Measurements from ENCODE around the gene HYAL4. TPM values are rescaled to one million over a fixed set of nuclear protein-coding genes. Genes with fewer than 3 reads are reported as not detected.
A peak's percentile ranks its signal among the peaks of the same experiment; 100 is the strongest.

Gene HYAL4
- total RNA-seq (not detected), polyA plus RNA-seq (under 1 TPM in 1 of 3 donors, not detected in 2; 0.78 TPM)
- long read RNA-seq, donor 1 = 0 reads
- long read RNA-seq, donor 2 = 0 reads
- long read RNA-seq, donor 3 = 0 reads
- long read RNA-seq, donor 4 = 0 reads
- long read RNA-seq, donor 5 = 0 reads
- long read RNA-seq, donor 6 = 0 reads
- long read RNA-seq, donor 7 = 0 reads
- long read RNA-seq, donor 8 = 0 reads
- long read RNA-seq, donor 9 = 0 reads
- long read RNA-seq, donor 10 = 0 reads

- TF ChIP-seq POLR2A (IDR thresholded peaks at IDR 0.05) (no peak), POLR2AphosphoS5 (IDR thresholded peaks at IDR 0.05) (no peak), CTCF (IDR thresholded peaks at IDR 0.05) (no peak), EP300 (IDR thresholded peaks at IDR 0.05) (no peak)
- Histone ChIP-seq H3K27me3 (no peaks in the 10 kb centered on the region), H3K36me3 (no peaks in the 10 kb centered on the region), H3K27ac (no peak within 1 kb of the TSS), H3K4me3 (no peak within 1 kb of the TSS), H3K4me1 (peaks cover 0 to 8% (median 0%) of the 10 kb centered on the region in 4 donors), H3K9me3 (no peaks in the 10 kb centered on the region)
- peak in 1 of 2 donors; percentile 23 for DNase-seq
- intact Hi-C loops (cut with DNase I; ENCODE audit: low total_unique reads) = no loop called here
- WGBS, 5 donors = 32 to 60% (median 52%) methylated on average over 11 of the region's 11 CpGs
These were observed at the start of gene HYAL4 for GRCh38 chr7:123844712-123845219. Gene HYAL4 (plus strand): TSS chr7:123845169. CDS start chr7:123868274, 23,105 bp downstream.

- no peak overlapping the region for H3K4me3 ChIP-seq
- WGBS, 5 donors = 50 to 77% (median 56%) methylated on average over 1 of the region's 1 CpG
- H3K9me3 ChIP-seq = no peaks in the 10 kb centered on the region
- no peaks in the 10 kb centered on the region for H3K36me3 ChIP-seq
- no peak for TF ChIP-seq POLR2AphosphoS5 (IDR thresholded peaks at IDR 0.05)
- TF ChIP-seq POLR2A (IDR thresholded peaks at IDR 0.05) = no peak
- no peak for TF ChIP-seq CTCF (IDR thresholded peaks at IDR 0.05)
- no peak for TF ChIP-seq EP300 (IDR thresholded peaks at IDR 0.05)
- DNase-seq = no peak
- H3K27me3 ChIP-seq = no peaks in the 10 kb centered on the region
- H3K4me1 ChIP-seq = peaks cover 0 to 10% (median 2%) of the 10 kb centered on the region in 4 donors
- intact Hi-C loops (cut with DNase I; ENCODE audit: low total_unique reads) = loop anchor here (10.0 kb wide), 1 partner anchor 69 kb away; no protein-coding TSS in a partner anchor
- H3K27ac ChIP-seq = no peak overlapping the region
These were observed 49.1 kb upstream of the HYAL4 start for GRCh38 chr7:123795917-123796316.

- Histone ChIP-seq H3K9me3 (no peaks in the 10 kb centered on the region), H3K4me3 (no peak overlapping the region), H3K4me1 (peaks cover 0 to 10% (median 2%) of the 10 kb centered on the region in 4 donors), H3K27ac (no peak overlapping the region), H3K27me3 (no peaks in the 10 kb centered on the region), H3K36me3 (no peaks in the 10 kb centered on the region)
- TF ChIP-seq POLR2A (IDR thresholded peaks at IDR 0.05) (no peak), EP300 (IDR thresholded peaks at IDR 0.05) (no peak), CTCF (IDR thresholded peaks at IDR 0.05) (no peak), POLR2AphosphoS5 (IDR thresholded peaks at IDR 0.05) (no peak)
- 45 to 76% (median 59%) methylated on average over 1 of the region's 1 CpG for WGBS, 5 donors
- intact Hi-C loops (cut with DNase I; ENCODE audit: low total_unique reads) = loop anchor here (10.0 kb wide), 1 partner anchor 68 kb away; no protein-coding TSS in a partner anchor
- no peak for DNase-seq
These were observed 48.4 kb upstream of the HYAL4 start for GRCh38 chr7:123796568-123796967.

GRCh38 chr7:123797673-123798531 is 47.1 kb upstream of the HYAL4 start:
- peak overlapping the region in 4 of 5 donors; percentile 52 to 77 (median 61) for H3K27ac ChIP-seq
- no peaks in the 10 kb centered on the region for H3K9me3 ChIP-seq
- H3K36me3 ChIP-seq = no peaks in the 10 kb centered on the region
- H3K4me3 ChIP-seq = peak overlapping the region in 2 of 4 donors; percentile 20 to 21
- H3K4me1 ChIP-seq = peaks cover 0 to 10% (median 2%) of the 10 kb centered on the region in 4 donors
- WGBS, 5 donors = 20 to 37% (median 32%) methylated on average over 2 of the region's 2 CpGs
- TF ChIP-seq CTCF (IDR thresholded peaks at IDR 0.05) (peak in 4 of 7 experiments; percentile 43 to 71 (median 49)), POLR2A (IDR thresholded peaks at IDR 0.05) (no peak), EP300 (IDR thresholded peaks at IDR 0.05) (no peak), POLR2AphosphoS5 (IDR thresholded peaks at IDR 0.05) (peak in 2 of 3 donors; percentile 44 to 78)
- intact Hi-C loops (cut with DNase I; ENCODE audit: low total_unique reads) = loop anchor here (10.0 kb wide), 1 partner anchor 67 kb away; no protein-coding TSS in a partner anchor
- peak in 1 of 2 donors; percentile 89 for DNase-seq
- H3K27me3 ChIP-seq = no peaks in the 10 kb centered on the region
